ENCODE measurements around the gene CALHM4.

DNA sequence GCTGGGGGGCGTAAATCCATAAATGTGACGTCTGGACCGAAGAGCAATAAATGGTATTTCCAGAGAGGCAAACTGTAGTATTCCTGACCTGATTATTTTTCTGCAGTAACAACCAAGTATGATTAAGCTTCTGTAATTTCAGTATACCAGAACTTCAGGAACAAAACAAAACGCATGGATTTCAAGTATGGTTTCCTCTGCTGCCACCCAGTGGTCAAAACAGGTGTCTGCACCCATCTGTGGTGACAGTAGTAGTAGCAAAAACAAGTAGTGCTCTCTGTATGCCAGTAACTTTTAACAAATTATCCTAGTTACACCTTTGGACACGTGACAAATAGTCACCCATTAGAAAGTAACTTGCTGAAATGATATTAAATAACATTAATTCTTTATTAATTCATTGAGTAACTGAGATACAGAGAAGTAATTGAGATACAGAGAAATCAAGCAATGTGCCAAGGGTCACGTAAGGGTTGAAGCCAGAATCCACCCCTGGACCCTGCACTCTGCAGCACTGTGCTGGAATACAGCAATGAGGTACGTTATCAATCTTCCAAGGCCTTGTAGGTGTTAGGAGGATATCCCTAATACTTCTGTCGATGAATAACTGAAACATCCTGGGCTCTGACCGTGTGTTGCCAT lies 7.9 kb downstream of the CALHM4 start:
- TF ChIP-seq, protein P1, sequence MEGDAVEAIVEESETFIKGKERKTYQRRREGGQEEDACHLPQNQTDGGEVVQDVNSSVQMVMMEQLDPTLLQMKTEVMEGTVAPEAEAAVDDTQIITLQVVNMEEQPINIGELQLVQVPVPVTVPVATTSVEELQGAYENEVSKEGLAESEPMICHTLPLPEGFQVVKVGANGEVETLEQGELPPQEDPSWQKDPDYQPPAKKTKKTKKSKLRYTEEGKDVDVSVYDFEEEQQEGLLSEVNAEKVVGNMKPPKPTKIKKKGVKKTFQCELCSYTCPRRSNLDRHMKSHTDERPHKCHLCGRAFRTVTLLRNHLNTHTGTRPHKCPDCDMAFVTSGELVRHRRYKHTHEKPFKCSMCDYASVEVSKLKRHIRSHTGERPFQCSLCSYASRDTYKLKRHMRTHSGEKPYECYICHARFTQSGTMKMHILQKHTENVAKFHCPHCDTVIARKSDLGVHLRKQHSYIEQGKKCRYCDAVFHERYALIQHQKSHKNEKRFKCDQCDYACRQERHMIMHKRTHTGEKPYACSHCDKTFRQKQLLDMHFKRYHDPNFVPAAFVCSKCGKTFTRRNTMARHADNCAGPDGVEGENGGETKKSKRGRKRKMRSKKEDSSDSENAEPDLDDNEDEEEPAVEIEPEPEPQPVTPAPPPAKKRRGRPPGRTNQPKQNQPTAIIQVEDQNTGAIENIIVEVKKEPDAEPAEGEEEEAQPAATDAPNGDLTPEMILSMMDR (IDR thresholded peaks at IDR 0.05), result peak; percentile 80 to 94 (median 86)
- TF ChIP-seq POLR2AphosphoS5 (IDR thresholded peaks at IDR 0.05) (no peak), POLR2A (IDR thresholded peaks at IDR 0.05) (no peak)

Data from gastroesophageal sphincter (tissue), 3 donors.